Mucosa of descending colon (tissue), 3 donors: ENCODE measurements around the gene PLD1. TPM values are rescaled to one million over a fixed set of nuclear protein-coding genes. Genes with fewer than 3 reads are reported as not detected.

Experiments used
- ATAC-seq: fragments of 200-7000 bp; cut with Tn5 transposase; one replicate; pipeline ENCODE4 v1.9.1; 2020; ENCODE audit warnings: mild to moderate bottlenecking, moderate library complexity
- DNase-seq, 3 donors: peaks; one replicate each; pipeline ENCODE4 v3.0.0-alpha.2; 2020
- H3K36me3 ChIP-seq: fragments of 200-600 bp; one replicate; pipeline ENCODE4 v1.8.0; 2021; ENCODE audit warnings: low read depth, mild to moderate bottlenecking
- H3K4me1 ChIP-seq: fragments of 200-600 bp; one replicate; pipeline ENCODE4 v1.8.0; 2021; ENCODE audit warnings: low read depth, mild to moderate bottlenecking
- H3K4me3 ChIP-seq: fragments of 200-600 bp; one replicate; pipeline ENCODE4 v1.8.0; 2021; ENCODE audit warnings: mild to moderate bottlenecking
- H3K9me3 ChIP-seq: fragments of 200-600 bp; one replicate; pipeline ENCODE4 v1.8.0; 2021; ENCODE audit warnings: mild to moderate bottlenecking
- CTCF ChIP-seq: fragments of 200-600 bp; IDR thresholded peaks from one replicate; pipeline ENCODE4 v1.8.0; 2022; ENCODE audit warnings: antibody characterized with exemption, mild to moderate bottlenecking
- intact Hi-C, 2 donors: fragments of 100-400 bp; cut with DNase I in 1 of 2; cut with micrococcal nuclease in 1 of 2; formaldehyde crosslinking; loops; one replicate each; pipeline versions ENCODE4 v1.11.0 to v1.11.1; 2022; cut with DNase I, micrococcal nuclease
- total RNA-seq, 3 donors: library from RNA; stranded (reverse); fragmentation: NEBNext Ultra II Directional in 2 of 3; extraction: Animal tissue kit (Norgen Biotek cat#: 25700) in 2 of 3; gene quantifications; one replicate each; pipeline versions ENCODE4 v1.2.1 to v1.2.4, GENCODE V29; 2021 to 2023
- donor health status: DM: no; HTN: no; CAD: no; lungs with moderate emphysema.
- donor health status: DM: no; HTN: no; CAD: no.
- donor health status: DM: no; HTN: yes; CAD: no.

Gene PLD1
- total RNA-seq, 3 donors from 2014 or later, result 46.6 to 105 (median 65.1) TPM

- DNase-seq (no peak), ATAC-seq (no peak)
- Histone ChIP-seq H3K4me1 (no peaks in the 10 kb centered on the region), H3K4me3 (no peak overlapping the region), H3K9me3 (no peaks in the 10 kb centered on the region), H3K36me3 (no peaks in the 10 kb centered on the region)
- TF ChIP-seq CTCF, result no peak
- intact Hi-C loops, result no loop called here
Observed at GRCh38 chr3:171731691-171732090, 78.6 kb downstream of the PLD1 start.

- no peak for ATAC-seq
- no peak overlapping the region for H3K4me3 ChIP-seq
Observed at GRCh38 chr3:171729452-171730334, 80.6 kb downstream of the PLD1 start.

DNA sequence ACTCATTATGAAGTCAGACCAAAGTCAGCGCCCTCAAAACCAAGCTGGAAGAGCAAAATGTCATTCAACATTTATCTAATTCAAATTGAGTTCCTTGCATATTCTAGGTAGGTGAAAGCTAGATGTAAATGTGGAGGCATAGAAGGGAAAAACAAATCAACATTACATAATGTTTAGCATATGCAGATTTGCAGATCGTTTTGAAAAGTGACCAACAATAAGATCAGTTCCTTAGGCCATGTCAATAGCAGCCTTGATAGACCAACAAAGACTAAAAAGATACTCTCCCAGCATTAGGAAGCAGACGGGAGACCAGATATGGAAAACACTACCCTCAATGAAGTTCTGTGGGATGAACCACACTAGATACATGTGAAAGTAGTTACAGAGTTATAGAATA, 83.0 kb downstream of the PLD1 start:
- ATAC-seq, result no peak
- no peak for DNase-seq
- H3K4me3 ChIP-seq, result no peak overlapping the region
- H3K36me3 ChIP-seq, result no peaks in the 10 kb centered on the region
- intact Hi-C loops, result no loop called here
- no peak for TF ChIP-seq CTCF
- H3K9me3 ChIP-seq, result no peaks in the 10 kb centered on the region
- H3K4me1 ChIP-seq, result no peaks in the 10 kb centered on the region

More at GRCh38 chr3:171729452-171730334, 80.6 kb downstream of the PLD1 start:
- Histone ChIP-seq H3K36me3 (no peaks in the 10 kb centered on the region), H3K4me1 (no peaks in the 10 kb centered on the region), H3K9me3 (no peaks in the 10 kb centered on the region)
- intact Hi-C loops, result no loop called here
- no peak for DNase-seq
- TF ChIP-seq CTCF, result no peak

DNA sequence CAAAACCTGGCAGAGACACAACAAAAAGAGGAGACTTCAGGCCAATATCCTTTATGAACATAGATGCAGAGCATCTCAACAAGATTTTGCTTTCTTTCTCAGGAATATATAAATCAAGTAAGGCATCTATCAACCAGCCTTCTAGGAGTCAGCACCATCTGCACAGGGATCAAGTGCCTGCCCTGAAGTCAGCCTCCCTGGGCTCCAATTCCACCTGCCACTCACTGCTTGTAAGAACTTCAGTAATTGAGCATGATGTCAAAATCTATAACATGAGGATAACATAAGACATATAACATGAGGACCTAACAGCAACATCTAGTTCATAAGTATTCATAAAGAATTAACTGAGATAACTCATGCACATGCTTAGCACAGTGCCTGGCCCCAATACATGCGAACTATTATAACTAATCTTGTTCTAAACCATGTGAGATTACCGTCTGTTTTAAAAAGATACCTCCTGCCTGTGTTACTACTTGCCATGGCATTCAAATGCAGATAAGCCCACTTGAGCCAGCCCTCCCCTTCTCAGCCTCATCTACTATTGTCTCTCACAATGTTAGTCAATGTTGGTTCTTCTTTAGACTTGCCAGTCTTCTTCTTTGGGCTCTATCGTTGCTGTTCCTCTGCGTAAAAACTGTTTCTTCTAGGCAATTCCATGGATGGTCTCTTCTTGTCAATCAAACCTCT, 91.6 kb downstream of the PLD1 start:
- no peak for TF ChIP-seq CTCF
- Histone ChIP-seq H3K4me3 (no peak overlapping the region), H3K9me3 (peaks cover 5% of the 10 kb centered on the region), H3K4me1 (no peaks in the 10 kb centered on the region), H3K36me3 (no peaks in the 10 kb centered on the region)
- intact Hi-C loops, result no loop called here
- no peak for DNase-seq
- ATAC-seq, result no peak

DNA sequence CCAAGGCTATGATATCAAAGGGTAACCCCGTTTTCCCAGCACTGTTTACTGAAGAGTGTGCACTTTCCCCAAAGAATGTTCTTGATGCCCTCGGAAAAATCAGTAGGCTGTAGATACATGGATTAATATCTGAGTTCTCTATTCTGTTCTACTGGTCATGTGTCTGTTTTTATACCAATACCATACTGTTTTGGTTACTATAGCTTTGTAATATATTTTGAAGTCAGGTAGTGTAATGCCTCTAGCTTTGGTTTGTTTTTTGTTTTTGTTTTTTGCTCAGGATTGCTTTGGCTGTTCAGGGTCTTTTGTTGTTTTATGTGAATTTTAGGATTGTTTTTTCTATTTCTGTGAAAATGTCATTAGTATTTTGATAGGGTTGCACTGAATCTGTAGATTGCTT, 95.1 kb downstream of the PLD1 start:
- no peaks in the 10 kb centered on the region for H3K4me1 ChIP-seq
- intact Hi-C loops, result no loop called here
- no peak for DNase-seq
- ATAC-seq, result no peak
- H3K36me3 ChIP-seq, result no peaks in the 10 kb centered on the region
- TF ChIP-seq CTCF, result no peak
- no peak overlapping the region for H3K4me3 ChIP-seq
- H3K9me3 ChIP-seq, result peaks cover 5% of the 10 kb centered on the region
